Fibroblast of skin of abdomen (primary cell): ENCODE measurements around the gene KMT5C.

Source experiments
- DNase-seq: peaks from one replicate; pipeline ENCODE4 v3.0.0-alpha.2; 2013

The KMT5C gene

GRCh38 chr19:55347442-55348009 is 7.8 kb downstream of the KMT5C start:
- no peak for DNase-seq

- DNase-seq = no peak
These were observed 8.8 kb downstream of the KMT5C start for GRCh38 chr19:55348317-55349034.

- no peak for DNase-seq
These were observed 11.1 kb downstream of the KMT5C start for GRCh38 chr19:55350620-55351315.

- DNase-seq = no peak
These were observed 12.4 kb downstream of the KMT5C start for GRCh38 chr19:55352040-55352439.

- no peak for DNase-seq
These were observed 13.0 kb downstream of the KMT5C start for GRCh38 chr19:55352549-55353145.

- no peak for DNase-seq
These were observed 13.7 kb downstream of the KMT5C start for GRCh38 chr19:55353356-55353802.

GRCh38 chr19:55353803-55354697 is 14.4 kb downstream of the KMT5C start:
- peak; percentile 50 for DNase-seq

GRCh38 chr19:55354698-55355212 is 15.1 kb downstream of the KMT5C start, which contains the start of gene COX6B2:
TSS of gene COX6B2 (minus strand) at chr19:55354719. CDS start at chr19:55354521, 198 bp downstream.
- DNase-seq = no peak

GRCh38 chr19:55355213-55355821 is 15.6 kb downstream of the KMT5C start:
- no peak for DNase-seq

- no peak for DNase-seq
These were observed 18.8 kb downstream of the KMT5C start for GRCh38 chr19:55358493-55358892.

GRCh38 chr19:55358943-55359908 is 19.6 kb downstream of the KMT5C start:
- no peak for DNase-seq

- no peak for DNase-seq
These were observed 21.2 kb downstream of the KMT5C start for GRCh38 chr19:55360902-55361301.

- DNase-seq = no peak
These were observed 22.7 kb downstream of the KMT5C start for GRCh38 chr19:55362174-55362989.

- no peak for DNase-seq
These were observed 23.5 kb downstream of the KMT5C start, which contains the start of gene GARIN5B for GRCh38 chr19:55362990-55363716. TSS of gene GARIN5B (minus strand) at chr19:55363260. CDS start at chr19:55363066, 194 bp downstream.

GRCh38 chr19:55365245-55365644 is 25.6 kb downstream of the KMT5C start:
- no peak for DNase-seq

- DNase-seq = no peak
These were observed 26.3 kb downstream of the KMT5C start for GRCh38 chr19:55365964-55366363.

GRCh38 chr19:55366790-55367189 is 27.1 kb downstream of the KMT5C start:
- DNase-seq = no peak

- no peak for DNase-seq
These were observed 28.4 kb downstream of the KMT5C start for GRCh38 chr19:55368106-55368505.
